ENCODE results near the gene PAQR7. TPM values are rescaled to one million over a fixed set of nuclear protein-coding genes. Genes with fewer than 3 reads are reported as not detected.

The PAQR7 gene
- total RNA-seq, 1 experiment from 2014 or later: 6.7 TPM

GRCh38 chr1:25858906-25859789 lies 16.4 kb downstream of the PAQR7 start, which contains the start of gene AUNIP (continued):
- TF ChIP-seq NR3C1 (CRISPR knock-in tag; conservative IDR thresholded peaks at IDR 0.05; ENCODE audit: low read depth) (no peak), FOXJ3 (CRISPR knock-in tag; IDR thresholded peaks at IDR 0.05; ENCODE audit: borderline replicate concordance) (no peak), FOXP1 (CRISPR knock-in tag; IDR thresholded peaks at IDR 0.05; ENCODE audit: borderline replicate concordance) (peak; percentile 97), MLX (CRISPR knock-in tag; IDR thresholded peaks at IDR 0.05) (no peak), HMGXB4 (CRISPR knock-in tag; IDR thresholded peaks at IDR 0.05) (peak; percentile 67), ZBTB43 (CRISPR knock-in tag; IDR thresholded peaks at IDR 0.05) (no peak), ATF3 (CRISPR knock-in tag; conservative IDR thresholded peaks at IDR 0.05) (no peak), FOXK1 (CRISPR knock-in tag; IDR thresholded peaks at IDR 0.05) (peak; percentile 82), SP1 (CRISPR knock-in tag; conservative IDR thresholded peaks at IDR 0.05) (peak; percentile 78), TEAD1 (CRISPR knock-in tag; IDR thresholded peaks at IDR 0.05) (peak; percentile 76; the same call in 1 of the 2 replicates), CREM (CRISPR knock-in tag; IDR thresholded peaks at IDR 0.05) (peak; percentile 48; the same call in 1 of the 2 replicates), ZNF232 (CRISPR knock-in tag; IDR thresholded peaks at IDR 0.05) (no peak; the same call in 1 of the 2 replicates), E2F5 (CRISPR knock-in tag; IDR thresholded peaks at IDR 0.05) (peak; percentile 91; the same call in 1 of the 2 replicates), PRDM15 (CRISPR knock-in tag; IDR thresholded peaks at IDR 0.05) (0 out of 2 replicates have a peak, but pooled peaks have one; percentile 17), SMAD4 (CRISPR knock-in tag; IDR thresholded peaks at IDR 0.05) (0 out of 2 replicates have a peak, but pooled peaks have one; percentile 38), TEAD4 (CRISPR knock-in tag; IDR thresholded peaks at IDR 0.05) (peak; percentile 80), E2F4 (CRISPR knock-in tag; IDR thresholded peaks at IDR 0.05; ENCODE audit: borderline replicate concordance, low read depth) (0 out of 2 replicates have a peak, but pooled peaks have one; percentile 28), MAX (CRISPR knock-in tag; IDR thresholded peaks at IDR 0.05) (peak; percentile 93), ARID4B (CRISPR knock-in tag; IDR thresholded peaks at IDR 0.05; ENCODE audit: borderline replicate concordance) (peak; percentile 52; the same call in 1 of the 2 replicates), JUN (CRISPR knock-in tag; IDR thresholded peaks at IDR 0.05) (peak; percentile 71; the same call in 1 of the 2 replicates), TCF7 (CRISPR knock-in tag; IDR thresholded peaks at IDR 0.05; ENCODE audit: low read depth) (no peak)

Data from WTC11 (cell line).